Measurements from ENCODE around the gene FAM169A. TPM values are rescaled to one million over a fixed set of nuclear protein-coding genes. Genes with fewer than 3 reads are reported as not detected.

FAM169A gene
- total RNA-seq, 2 donors from 2014 or later = 49.8 to 50.5 TPM

GRCh38 chr5:74851684-74852353, 14.4 kb downstream of the FAM169A start:
- H3K4me1 ChIP-seq (ENCODE audit: control insufficient read depth, insufficient read depth, low read length) = peaks cover 4% of the 10 kb centered on the region

GRCh38 chr5:74850789-74851425, 15.3 kb downstream of the FAM169A start:
- no peak for TF ChIP-seq CTCF (conservative IDR thresholded peaks at IDR 0.05)
- H3K9ac ChIP-seq (ENCODE audit: extremely low read depth, low read length, poor library complexity, severe bottlenecking) = no peak overlapping the region
- no peak for DNase-seq
- Mint-ChIP-seq H3K4me3 (no peak overlapping the region), H3K27ac (peak overlapping the region; percentile 67), H3K4me1 (peaks cover 43% of the 10 kb centered on the region), H3K27me3 (ENCODE audit: insufficient read depth) (no peaks in the 10 kb centered on the region), H3K36me3 (ENCODE audit: low read depth) (peaks cover 14% of the 10 kb centered on the region), H3K9me3 (peaks cover 10% of the 10 kb centered on the region)
- 96% methylated on average over 4 of the region's 4 CpGs; no CpG with 5 or more reads in 1 of the 2 experiments for WGBS, 2 experiments (ENCODE audit: insufficient coverage in 1 of 2, insufficient read length in 1 of 2)
- no peak overlapping the region for H3K4me3 ChIP-seq (ENCODE audit: low read length)
- H3K27ac ChIP-seq (ENCODE audit: low read depth, low read length) = no peak overlapping the region
- peaks cover 12% of the 10 kb centered on the region for H3K9me3 ChIP-seq (ENCODE audit: control insufficient read depth, low read length)
- H3K4me1 ChIP-seq (ENCODE audit: control insufficient read depth, insufficient read depth, low read length) = peaks cover 4% of the 10 kb centered on the region
- H3K36me3 ChIP-seq (ENCODE audit: control insufficient read depth, insufficient read depth, low read length) = peaks cover 5% of the 10 kb centered on the region
- H3K27me3 ChIP-seq (ENCODE audit: control insufficient read depth, insufficient read depth, low read length, poor library complexity, severe bottlenecking) = no peaks in the 10 kb centered on the region

More at GRCh38 chr5:74851684-74852353, 14.4 kb downstream of the FAM169A start:
- no peak overlapping the region for H3K4me3 ChIP-seq (ENCODE audit: low read length)
- Mint-ChIP-seq H3K9me3 (peaks cover 16% of the 10 kb centered on the region), H3K27ac (peak overlapping the region; percentile 75), H3K27me3 (ENCODE audit: insufficient read depth) (no peaks in the 10 kb centered on the region), H3K4me3 (no peak overlapping the region), H3K4me1 (peaks cover 40% of the 10 kb centered on the region), H3K36me3 (ENCODE audit: low read depth) (peaks cover 22% of the 10 kb centered on the region)
- H3K36me3 ChIP-seq (ENCODE audit: control insufficient read depth, insufficient read depth, low read length) = peaks cover 12% of the 10 kb centered on the region
- DNase-seq = no peak
- TF ChIP-seq CTCF (conservative IDR thresholded peaks at IDR 0.05) = no peak
- WGBS, 2 experiments (ENCODE audit: insufficient coverage in 1 of 2, insufficient read length in 1 of 2) = 87 to 94% methylated on average over 3 of the region's 4 CpGs
- no peaks in the 10 kb centered on the region for H3K27me3 ChIP-seq (ENCODE audit: control insufficient read depth, insufficient read depth, low read length, poor library complexity, severe bottlenecking)
- no peak overlapping the region for H3K27ac ChIP-seq (ENCODE audit: low read depth, low read length)
- no peak overlapping the region for H3K9ac ChIP-seq (ENCODE audit: extremely low read depth, low read length, poor library complexity, severe bottlenecking)
- H3K9me3 ChIP-seq (ENCODE audit: control insufficient read depth, low read length) = peaks cover 21% of the 10 kb centered on the region

GRCh38 chr5:74850030-74850429, 16.2 kb downstream of the FAM169A start:
- Mint-ChIP-seq H3K27me3 (ENCODE audit: insufficient read depth) (no peaks in the 10 kb centered on the region), H3K9me3 (peaks cover 4% of the 10 kb centered on the region), H3K36me3 (ENCODE audit: low read depth) (peaks cover 7% of the 10 kb centered on the region), H3K27ac (no peak overlapping the region), H3K4me1 (peaks cover 43% of the 10 kb centered on the region), H3K4me3 (no peak overlapping the region)
- peaks cover 3% of the 10 kb centered on the region for H3K9me3 ChIP-seq (ENCODE audit: control insufficient read depth, low read length)
- no peak for DNase-seq
- H3K36me3 ChIP-seq (ENCODE audit: control insufficient read depth, insufficient read depth, low read length) = no peaks in the 10 kb centered on the region
- H3K4me3 ChIP-seq (ENCODE audit: low read length) = no peak overlapping the region
- H3K4me1 ChIP-seq (ENCODE audit: control insufficient read depth, insufficient read depth, low read length) = peaks cover 4% of the 10 kb centered on the region
- no peak overlapping the region for H3K27ac ChIP-seq (ENCODE audit: low read depth, low read length)
- TF ChIP-seq CTCF (conservative IDR thresholded peaks at IDR 0.05) = no peak
- no peaks in the 10 kb centered on the region for H3K27me3 ChIP-seq (ENCODE audit: control insufficient read depth, insufficient read depth, low read length, poor library complexity, severe bottlenecking)
- H3K9ac ChIP-seq (ENCODE audit: extremely low read depth, low read length, poor library complexity, severe bottlenecking) = no peak overlapping the region
- WGBS, 2 experiments (ENCODE audit: insufficient coverage in 1 of 2, insufficient read length in 1 of 2) = 93 to 97% methylated on average over 4 to 8 of the region's 8 CpGs

Data from endodermal cell (in vitro differentiated cells).